Omental fat pad (tissue), 4 donors: ENCODE results near the gene HOXC13. TPM values are rescaled to one million over a fixed set of nuclear protein-coding genes. Genes with fewer than 3 reads are reported as not detected.

ENCODE experiments used
- ATAC-seq: fragments of 150-250 bp; one replicate; pipeline ENCODE4 v1.9.1; 2016; ENCODE audit warnings: mild to moderate bottlenecking, moderate library complexity; ENCODE audit not compliant: low FRiP score
- DNase-seq: peaks from one replicate; pipeline ENCODE4 v3.0.0-alpha.2; 2019; ENCODE audit warnings: low spot score
- CTCF ChIP-seq, 3 donors: fragments of 450-650 bp; IDR thresholded peaks; one replicate each; pipeline ENCODE4 v1.5.1; 2016 to 2017; ENCODE audit warnings: antibody characterized with exemption in 3 of 3, mild to moderate bottlenecking in 3 of 3, moderate library complexity in 2 of 3
- total RNA-seq, 4 donors: library from RNA; depleted of rRNA; stranded (reverse); fragments of >200 nt; gene quantifications; one replicate each; pipeline ENCODE4 v1.1.0, GENCODE V29; 2016

The HOXC13 gene
- total RNA-seq, 4 donors from 2014 or later = not detected

GRCh38 chr12:53924521-53925405 lies 13.9 kb upstream of the HOXC13 start:
- DNase-seq = no peak
- no peak for TF ChIP-seq CTCF (IDR thresholded peaks at IDR 0.05)
- ATAC-seq = no peak

- no peak for DNase-seq
- no peak for TF ChIP-seq CTCF (IDR thresholded peaks at IDR 0.05)
- no peak for ATAC-seq
Observed at GRCh38 chr12:53927220-53928029, 11.2 kb upstream of the HOXC13 start.

DNA sequence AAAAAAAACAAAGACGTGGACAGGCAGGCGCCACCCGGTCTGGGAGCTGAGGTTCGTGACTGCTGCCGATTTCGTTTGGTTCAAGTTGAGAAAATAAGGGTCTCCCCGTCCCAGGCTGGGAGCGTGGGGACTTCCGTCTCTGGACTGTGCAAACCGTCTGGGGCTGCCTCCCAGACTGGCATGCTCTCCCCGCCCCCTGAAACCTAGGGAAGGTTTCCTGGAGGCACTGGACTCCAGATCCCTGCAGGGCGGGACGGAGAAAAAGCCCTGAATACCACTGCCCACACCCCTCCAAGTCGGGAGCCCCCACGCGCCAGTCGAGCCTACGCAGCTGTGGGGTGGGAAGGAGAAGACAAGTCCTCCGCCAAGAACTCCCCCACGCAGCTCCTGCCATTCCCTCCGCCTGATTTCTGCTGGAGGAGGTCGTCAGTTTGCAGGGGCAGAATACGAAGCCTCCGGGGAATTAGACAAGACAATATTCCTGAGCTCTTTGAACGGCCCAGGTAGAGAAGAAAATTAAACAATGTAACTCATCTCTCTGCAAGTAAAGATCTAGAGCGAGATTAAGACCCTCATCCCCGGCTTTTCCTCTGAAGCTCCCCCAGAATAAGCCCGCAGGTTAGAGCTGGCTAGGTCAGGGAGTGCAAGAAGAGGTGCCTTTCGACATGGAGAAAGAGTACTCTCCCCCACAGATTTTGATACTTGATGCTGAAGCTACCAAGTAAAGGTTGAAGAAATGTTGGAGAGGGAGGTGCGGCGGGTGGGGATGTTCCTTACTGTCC lies 10.4 kb upstream of the HOXC13 start:
- DNase-seq = no peak
- TF ChIP-seq CTCF (IDR thresholded peaks at IDR 0.05) = no peak
- ATAC-seq = no peak

DNA sequence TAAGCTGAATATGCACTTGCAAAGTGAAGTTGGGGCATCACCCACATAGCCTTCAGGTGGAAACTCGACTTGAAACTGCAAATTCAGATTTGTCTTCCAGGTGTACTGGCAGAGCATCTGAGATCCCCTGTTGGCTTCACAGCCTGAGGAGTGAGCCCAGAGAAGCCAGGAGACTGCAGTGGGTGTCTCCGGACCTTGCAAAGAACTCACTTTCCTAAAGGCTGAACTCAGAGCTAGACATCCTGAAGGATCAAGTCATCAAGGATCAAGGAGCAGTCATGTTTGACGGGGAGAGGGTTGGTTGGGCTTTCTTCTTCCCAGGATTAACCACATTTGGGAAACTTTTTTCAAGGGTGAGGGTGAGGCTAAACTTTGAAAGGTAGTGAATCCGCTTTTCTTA lies 9.1 kb upstream of the HOXC13 start:
- no peak for ATAC-seq

GRCh38 chr12:53930591-53931255 lies 7.9 kb upstream of the HOXC13 start:
- ATAC-seq (no peak), DNase-seq (no peak)
- no peak for TF ChIP-seq CTCF (IDR thresholded peaks at IDR 0.05)

More for the DNA sequence above, 9.1 kb upstream of the HOXC13 start:
- TF ChIP-seq CTCF (IDR thresholded peaks at IDR 0.05) = no peak
- no peak for DNase-seq

GRCh38 chr12:53931844-53932581 lies 6.6 kb upstream of the HOXC13 start:
- ATAC-seq (no peak), DNase-seq (no peak)
- TF ChIP-seq CTCF (IDR thresholded peaks at IDR 0.05) = no peak
